Esophagus squamous epithelium (tissue), 5 donors: Measurements from ENCODE around the gene PCBP4. TPM values are rescaled to one million over a fixed set of nuclear protein-coding genes. Genes with fewer than 3 reads are reported as not detected.
A peak's percentile ranks its signal among the peaks of the same experiment; 100 is the strongest.

ENCODE experiments used
- DNase-seq: peaks from one replicate; lab custom pipeline; 2025; lab: John Stamatoyannopoulos, UW
- H3K27ac ChIP-seq, 4 donors: fragments of 200-600 bp; sonication (generic); one replicate each; pipeline ENCODE4 v1.5.1; 2016 to 2019; ENCODE audit warnings: mild to moderate bottlenecking in 1 of 4
- H3K27me3 ChIP-seq, 4 donors: fragments of 200-600 bp; sonication (generic); 1 replicate in 3 of 4; 2 replicates in 1 of 4; pipeline versions ENCODE4 v1.5.1 to v1.6.0; 2017 to 2021; ENCODE audit warnings: antibody characterized with exemption in 1 of 4
- H3K36me3 ChIP-seq, 3 donors: fragments of 200-600 bp; sonication (generic); one replicate each; pipeline ENCODE4 v1.5.1; 2016 to 2019
- H3K4me1 ChIP-seq, 3 donors: fragments of 200-600 bp; sonication (generic); one replicate each; pipeline ENCODE4 v1.5.1; 2017 to 2019
- H3K4me3 ChIP-seq, 4 donors: fragments of 200-600 bp; sonication (generic); 1 replicate in 3 of 4; 2 replicates in 1 of 4; pipeline ENCODE4 v1.5.1; 2016 to 2019; ENCODE audit warnings: mild to moderate bottlenecking in 2 of 4, moderate library complexity in 1 of 4
- H3K9me3 ChIP-seq, 3 donors: fragments of 200-600 bp; sonication (generic); one replicate each; pipeline ENCODE4 v1.5.1; 2016 to 2019
- CTCF ChIP-seq, 6 experiments: fragments of 450-650 bp in 4 of 6; fragments of 200-600 bp in 2 of 6; sonication (generic) in 2 of 6; IDR thresholded peaks; one replicate each; pipeline ENCODE4 v1.5.1; 2016 to 2019; ENCODE audit warnings: antibody characterized with exemption in 6 of 6, mild to moderate bottlenecking in 4 of 6, moderate library complexity in 4 of 6
- POLR2A ChIP-seq, 4 donors: fragments of 450-650 bp; IDR thresholded peaks; one replicate each; pipeline ENCODE4 v1.6.1; 2017; ENCODE audit warnings: antibody characterized with exemption in 4 of 4, mild to moderate bottlenecking in 4 of 4, moderate library complexity in 3 of 4
- WGBS, 2 donors: methylation state at CpG; one replicate each; pipeline ENCODE4 v1.1.5; 2018; 5-methylcytosine and 5-hydroxymethylcytosine counted together
- intact Hi-C: fragments of 100-400 bp; cut with DNase I; formaldehyde crosslinking; loops from one replicate; pipeline ENCODE4 v1.15.0; 2022
- total RNA-seq, 4 donors: library from RNA; depleted of rRNA; stranded (reverse); fragments of >200 nt; gene quantifications; one replicate each; pipeline ENCODE4 v1.1.0, GENCODE V29; 2016
- donor health status: DM: yes; HTN: yes; CAD: no.

The PCBP4 gene
- total RNA-seq, 4 donors from 2014 or later = 13.0 to 47.3 (median 19.5) TPM

GRCh38 chr3:52012699-52013098, 45.4 kb upstream of the PCBP4 start:
- TF ChIP-seq CTCF (IDR thresholded peaks at IDR 0.05) (no peak), POLR2A (IDR thresholded peaks at IDR 0.05) (no peak)
- H3K27ac ChIP-seq = no peak overlapping the region

GRCh38 chr3:52010431-52010830, 43.2 kb upstream of the PCBP4 start:
- no peaks in the 10 kb centered on the region for H3K27me3 ChIP-seq
- H3K4me1 ChIP-seq = peaks cover 7 to 10% (median 10%) of the 10 kb centered on the region in 3 donors
- intact Hi-C loops = no loop called here
- no peak for DNase-seq
- TF ChIP-seq CTCF (IDR thresholded peaks at IDR 0.05) = no peak
- TF ChIP-seq POLR2A (IDR thresholded peaks at IDR 0.05) = no peak
- no peak overlapping the region for H3K4me3 ChIP-seq
- H3K9me3 ChIP-seq = no peaks in the 10 kb centered on the region
- no peaks in the 10 kb centered on the region for H3K36me3 ChIP-seq
- H3K27ac ChIP-seq = no peak overlapping the region

More at GRCh38 chr3:52012699-52013098, 45.4 kb upstream of the PCBP4 start:
- no peak overlapping the region for H3K4me3 ChIP-seq
- no peaks in the 10 kb centered on the region for H3K36me3 ChIP-seq
- no peak for DNase-seq
- intact Hi-C loops = no loop called here
- no peaks in the 10 kb centered on the region for H3K9me3 ChIP-seq
- no peaks in the 10 kb centered on the region for H3K27me3 ChIP-seq
- WGBS, 2 donors = 71 to 80% methylated on average over 1 to 4 of the region's 7 CpGs
- H3K4me1 ChIP-seq = peaks cover 0 to 4% (median 0%) of the 10 kb centered on the region in 3 donors

- H3K4me1 ChIP-seq = peaks cover 13 to 27% (median 25%) of the 10 kb centered on the region in 3 donors
- TF ChIP-seq CTCF (IDR thresholded peaks at IDR 0.05) = no peak
- TF ChIP-seq POLR2A (IDR thresholded peaks at IDR 0.05) = no peak
- no peak overlapping the region for H3K27ac ChIP-seq
- H3K4me3 ChIP-seq = no peak overlapping the region
- H3K27me3 ChIP-seq = no peaks in the 10 kb centered on the region
- no peak for DNase-seq
- intact Hi-C loops = no loop called here
- no peaks in the 10 kb centered on the region for H3K9me3 ChIP-seq
- no peaks in the 10 kb centered on the region for H3K36me3 ChIP-seq
- 54 to 57% methylated on average over 3 of the region's 4 CpGs for WGBS, 2 donors
Measured at GRCh38 chr3:52007291-52007690, 40.0 kb upstream of the PCBP4 start.

GRCh38 chr3:52006820-52007133, 39.5 kb upstream of the PCBP4 start:
- intact Hi-C loops = no loop called here
- no peak for TF ChIP-seq CTCF (IDR thresholded peaks at IDR 0.05)
- TF ChIP-seq POLR2A (IDR thresholded peaks at IDR 0.05) = no peak
- 70 to 85% methylated on average over 3 to 6 of the region's 6 CpGs for WGBS, 2 donors

GRCh38 chr3:52006017-52006819, 39.0 kb upstream of the PCBP4 start:
- H3K27ac ChIP-seq = peak overlapping the region in 1 of 4 donors; percentile 32
- H3K27me3 ChIP-seq = no peaks in the 10 kb centered on the region
- H3K4me3 ChIP-seq = no peak overlapping the region
- TF ChIP-seq POLR2A (IDR thresholded peaks at IDR 0.05) (no peak), CTCF (IDR thresholded peaks at IDR 0.05) (no peak)
- H3K36me3 ChIP-seq = no peaks in the 10 kb centered on the region
- intact Hi-C loops = no loop called here
- 56 to 72% methylated on average over 4 to 6 of the region's 8 CpGs for WGBS, 2 donors
- DNase-seq = no peak
- peaks cover 13 to 34% (median 30%) of the 10 kb centered on the region in 3 donors for H3K4me1 ChIP-seq
- H3K9me3 ChIP-seq = no peaks in the 10 kb centered on the region

More at GRCh38 chr3:52006820-52007133, 39.5 kb upstream of the PCBP4 start:
- no peak overlapping the region for H3K4me3 ChIP-seq
- H3K27me3 ChIP-seq = no peaks in the 10 kb centered on the region
- H3K9me3 ChIP-seq = no peaks in the 10 kb centered on the region
- peaks cover 13 to 29% (median 25%) of the 10 kb centered on the region in 3 donors for H3K4me1 ChIP-seq
- H3K36me3 ChIP-seq = no peaks in the 10 kb centered on the region
- H3K27ac ChIP-seq = no peak overlapping the region
- no peak for DNase-seq
